KMS-11 (cell line): Measurements from ENCODE around the gene DNAH1.

Source experiments
- H2AFZ ChIP-seq: fragments of 200-600 bp; sonication (generic); 2 replicates; pipeline ENCODE4 v1.6.1; 2016; ENCODE audit warnings: antibody characterized with exemption, mixed run types, low read depth
- H3K27ac ChIP-seq: fragments of 200-600 bp; sonication (generic); 2 replicates; pipeline ENCODE4 v1.6.1; 2016; ENCODE audit warnings: mild to moderate bottlenecking, mixed run types
- H3K27me3 ChIP-seq: fragments of 200-600 bp; sonication (generic); 2 replicates; pipeline ENCODE4 v1.6.1; 2017; ENCODE audit warnings: mild to moderate bottlenecking, low read depth, mixed run types, moderate library complexity; ENCODE audit not compliant: insufficient read depth
- H3K36me3 ChIP-seq: fragments of 200-600 bp; sonication (generic); 2 replicates; pipeline ENCODE4 v1.6.1; 2017; ENCODE audit warnings: mild to moderate bottlenecking, mixed run types; ENCODE audit not compliant: insufficient read depth
- H3K4me1 ChIP-seq: fragments of 200-600 bp; sonication (generic); 2 replicates; pipeline ENCODE4 v1.6.1; 2016; ENCODE audit warnings: mild to moderate bottlenecking, low read depth, mixed run types; ENCODE audit not compliant: poor library complexity, severe bottlenecking
- H3K4me2 ChIP-seq: fragments of 200-600 bp; sonication (generic); 2 replicates; pipeline ENCODE4 v1.7.0; 2016; ENCODE audit warnings: mild to moderate bottlenecking, mixed run types
- H3K4me3 ChIP-seq: fragments of 200-600 bp; sonication (generic); IDR thresholded peaks from 2 replicates; pipeline ENCODE4 v1.6.1; 2017; ENCODE audit warnings: low read depth, low read length, mixed read lengths; ENCODE audit not compliant: insufficient read depth
- H3K79me2 ChIP-seq: fragments of 200-600 bp; sonication (generic); 2 replicates; pipeline ENCODE4 v1.6.1; 2016; ENCODE audit warnings: low read depth, mixed run types; ENCODE audit not compliant: insufficient read depth
- H3K9ac ChIP-seq: fragments of 200-600 bp; sonication (generic); 2 replicates; pipeline ENCODE4 v1.6.1; 2016; ENCODE audit warnings: mild to moderate bottlenecking, mixed run types
- H4K20me1 ChIP-seq: fragments of 200-600 bp; sonication (generic); 2 replicates; pipeline ENCODE4 v1.6.1; 2016; ENCODE audit warnings: mild to moderate bottlenecking, mixed run types; ENCODE audit not compliant: insufficient read depth
- TF ChIP-seq, protein P1 (sequence below): fragments of 200-600 bp; sonication (generic); conservative IDR thresholded peaks from 2 replicates; pipeline ENCODE4 v1.6.1; 2017; ENCODE audit warnings: low read depth, mild to moderate bottlenecking, antibody characterized with exemption, low read length, moderate library complexity, mixed read lengths

Gene DNAH1

DNA sequence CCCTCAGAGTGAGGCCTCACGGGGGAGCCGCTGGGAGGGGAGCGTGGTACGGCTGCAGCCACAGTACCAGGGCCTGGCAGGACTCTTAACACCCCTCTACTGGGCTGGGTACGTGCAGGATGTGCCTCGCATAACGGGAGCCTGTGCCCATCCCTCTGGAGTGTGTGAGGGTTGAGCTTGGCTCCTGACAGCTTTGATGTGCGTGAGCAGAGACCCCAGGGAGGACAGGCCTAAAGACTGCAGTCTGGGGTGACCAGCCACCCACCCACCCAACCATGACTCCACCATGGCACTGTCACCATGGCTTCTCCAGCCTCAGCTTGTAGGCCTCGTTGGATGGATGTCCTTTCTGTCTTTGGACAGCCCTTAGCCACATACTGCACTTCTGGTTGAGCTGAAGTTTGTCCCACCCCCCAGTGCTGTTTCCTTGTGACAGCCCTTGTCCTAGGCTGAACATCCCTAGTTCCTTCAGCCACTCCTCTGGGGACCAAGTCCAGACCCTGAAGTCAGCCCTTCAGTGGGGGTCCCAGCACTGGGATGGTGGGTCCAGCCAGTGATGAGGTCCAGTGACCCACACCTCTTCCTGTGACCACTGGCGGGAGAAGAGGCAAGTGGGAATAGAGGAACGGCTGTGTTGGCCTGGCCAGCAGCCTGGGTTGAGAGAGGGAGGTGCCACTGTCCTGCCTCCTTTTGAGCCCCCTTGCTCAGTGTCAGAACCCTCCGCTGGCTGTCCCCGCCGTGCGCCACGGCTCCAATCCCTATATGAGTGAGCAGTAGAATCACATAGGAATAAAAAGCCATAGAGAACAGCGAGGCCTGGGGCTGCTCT is 22.4 kb upstream of the DNAH1 start:
- Histone ChIP-seq H3K27me3 (no peaks in the 10 kb centered on the region), H3K27ac (no peak overlapping the region), H3K4me3 (no peak overlapping the region), H3K9ac (no peak overlapping the region), H3K79me2 (no peaks in the 10 kb centered on the region), H4K20me1 (no peaks in the 10 kb centered on the region), H3K4me1 (peaks cover 3% of the 10 kb centered on the region), H3K36me3 (no peaks in the 10 kb centered on the region), H3K4me2 (no peak overlapping the region), H2AFZ (no peak overlapping the region)
- TF ChIP-seq, protein P1, sequence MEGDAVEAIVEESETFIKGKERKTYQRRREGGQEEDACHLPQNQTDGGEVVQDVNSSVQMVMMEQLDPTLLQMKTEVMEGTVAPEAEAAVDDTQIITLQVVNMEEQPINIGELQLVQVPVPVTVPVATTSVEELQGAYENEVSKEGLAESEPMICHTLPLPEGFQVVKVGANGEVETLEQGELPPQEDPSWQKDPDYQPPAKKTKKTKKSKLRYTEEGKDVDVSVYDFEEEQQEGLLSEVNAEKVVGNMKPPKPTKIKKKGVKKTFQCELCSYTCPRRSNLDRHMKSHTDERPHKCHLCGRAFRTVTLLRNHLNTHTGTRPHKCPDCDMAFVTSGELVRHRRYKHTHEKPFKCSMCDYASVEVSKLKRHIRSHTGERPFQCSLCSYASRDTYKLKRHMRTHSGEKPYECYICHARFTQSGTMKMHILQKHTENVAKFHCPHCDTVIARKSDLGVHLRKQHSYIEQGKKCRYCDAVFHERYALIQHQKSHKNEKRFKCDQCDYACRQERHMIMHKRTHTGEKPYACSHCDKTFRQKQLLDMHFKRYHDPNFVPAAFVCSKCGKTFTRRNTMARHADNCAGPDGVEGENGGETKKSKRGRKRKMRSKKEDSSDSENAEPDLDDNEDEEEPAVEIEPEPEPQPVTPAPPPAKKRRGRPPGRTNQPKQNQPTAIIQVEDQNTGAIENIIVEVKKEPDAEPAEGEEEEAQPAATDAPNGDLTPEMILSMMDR = no peak

DNA sequence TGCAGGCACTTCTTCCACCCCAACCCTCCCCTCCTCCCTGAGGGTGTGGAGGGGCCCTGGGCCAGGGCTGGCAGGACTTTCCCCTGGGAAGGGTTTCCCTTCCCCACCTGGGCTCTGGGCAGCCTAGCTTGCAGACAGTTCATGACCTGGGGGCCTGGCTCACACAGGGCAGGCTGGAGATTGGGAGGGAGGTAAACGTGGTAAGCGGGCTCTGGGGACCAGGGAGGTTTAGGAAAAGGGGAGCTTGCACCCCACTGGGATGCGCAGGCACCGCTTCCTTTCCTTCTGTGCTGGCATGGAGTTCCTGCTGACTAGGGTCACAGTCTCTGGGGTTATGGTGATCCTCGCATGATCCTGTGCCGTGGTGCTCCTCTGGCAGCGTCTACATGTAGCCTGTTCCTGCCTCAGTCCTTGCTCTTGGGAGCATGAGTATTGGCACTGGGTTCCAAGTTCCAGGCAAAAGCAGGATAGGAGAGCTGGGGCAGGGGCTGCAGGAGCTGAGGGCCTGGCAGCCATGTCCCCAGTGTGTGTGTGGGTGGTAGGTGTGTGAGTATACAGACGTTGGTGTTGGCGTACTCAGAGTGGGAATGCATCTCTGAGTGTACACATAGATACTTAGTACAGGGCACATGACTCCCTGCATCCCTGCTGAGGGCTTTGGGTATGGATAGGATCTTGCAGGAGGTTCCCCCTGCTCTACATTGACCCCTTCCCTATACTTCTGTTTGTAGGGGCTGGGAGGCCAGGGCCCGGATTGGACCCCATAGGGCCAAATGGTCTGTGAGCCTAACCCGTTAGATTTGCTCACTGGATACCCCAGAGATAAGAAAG is 21.6 kb upstream of the DNAH1 start:
- no peak overlapping the region for H3K9ac ChIP-seq
- no peak overlapping the region for H3K27ac ChIP-seq
- no peaks in the 10 kb centered on the region for H4K20me1 ChIP-seq

GRCh38 chr3:52295671-52296208 is 20.4 kb upstream of the DNAH1 start:
- TF ChIP-seq, protein P1 = no peak
- H3K4me1 ChIP-seq = no peaks in the 10 kb centered on the region
- no peak overlapping the region for H3K9ac ChIP-seq
- H3K27me3 ChIP-seq = no peaks in the 10 kb centered on the region
- no peak overlapping the region for H3K4me3 ChIP-seq
- H3K36me3 ChIP-seq = no peaks in the 10 kb centered on the region
- no peak overlapping the region for H2AFZ ChIP-seq
- H3K4me2 ChIP-seq = no peak overlapping the region
- H3K27ac ChIP-seq = no peak overlapping the region
- H3K79me2 ChIP-seq = no peaks in the 10 kb centered on the region
- no peaks in the 10 kb centered on the region for H4K20me1 ChIP-seq

More for the DNA sequence above, 21.6 kb upstream of the DNAH1 start:
- Histone ChIP-seq H3K36me3 (no peaks in the 10 kb centered on the region), H3K27me3 (no peaks in the 10 kb centered on the region), H3K4me2 (no peak overlapping the region), H2AFZ (no peak overlapping the region), H3K4me1 (no peaks in the 10 kb centered on the region), H3K79me2 (no peaks in the 10 kb centered on the region), H3K4me3 (no peak overlapping the region)
- TF ChIP-seq, protein P1 = no peak

DNA sequence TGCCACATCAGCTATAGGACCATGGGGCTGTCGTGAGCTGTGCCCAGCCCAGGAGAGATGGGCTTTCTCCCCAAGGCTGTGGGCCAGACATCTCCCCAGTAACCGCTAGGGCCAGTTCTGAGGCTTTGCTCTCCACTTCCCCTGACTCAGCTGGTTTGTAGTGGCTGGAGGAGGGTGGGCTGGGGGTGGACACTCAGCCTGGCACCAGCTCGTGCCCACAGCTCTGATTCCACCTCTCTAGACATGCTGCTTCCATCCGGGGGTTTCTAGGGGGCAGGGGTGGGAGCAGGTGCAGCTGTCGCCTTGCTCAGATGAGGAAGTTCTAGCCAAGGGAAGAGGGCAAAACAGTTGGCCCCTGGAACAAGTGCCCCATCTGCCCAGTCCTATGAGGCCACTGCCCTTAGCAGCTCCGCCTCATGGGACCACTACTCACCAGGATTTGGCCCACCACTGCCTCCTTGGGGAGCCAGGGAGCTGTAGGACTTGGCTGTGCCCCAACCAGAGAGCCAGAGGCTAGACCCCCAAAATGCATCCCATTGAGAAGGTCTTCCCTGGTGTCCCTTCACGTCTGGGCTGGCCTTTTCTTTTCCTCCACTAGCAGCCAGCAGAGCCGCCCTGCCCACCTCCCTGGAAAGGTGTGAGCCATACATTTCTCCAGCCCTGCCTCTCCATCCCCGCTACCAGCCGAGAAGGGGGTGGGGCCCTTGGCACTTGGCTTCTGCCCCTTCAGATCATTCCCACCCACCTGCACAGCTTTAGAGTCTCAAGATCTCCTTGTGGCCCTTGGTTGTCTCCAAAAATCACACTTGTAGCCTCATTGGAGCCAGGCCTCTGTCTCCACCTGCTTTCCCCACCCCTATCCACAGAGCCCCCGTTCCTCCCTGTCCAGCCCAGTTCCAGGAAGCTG is 18.6 kb upstream of the DNAH1 start:
- H3K36me3 ChIP-seq = no peaks in the 10 kb centered on the region
- H3K4me2 ChIP-seq = no peak overlapping the region
- no peak overlapping the region for H3K9ac ChIP-seq
- no peak overlapping the region for H2AFZ ChIP-seq
- no peaks in the 10 kb centered on the region for H3K27me3 ChIP-seq
- TF ChIP-seq, protein P1 = no peak
- no peaks in the 10 kb centered on the region for H3K4me1 ChIP-seq
- no peaks in the 10 kb centered on the region for H4K20me1 ChIP-seq
- H3K4me3 ChIP-seq = no peak overlapping the region
- H3K27ac ChIP-seq = no peak overlapping the region
- H3K79me2 ChIP-seq = no peaks in the 10 kb centered on the region
